HCT116 (cell line): ENCODE results near the gene OR5A2. TPM values are rescaled to one million over a fixed set of nuclear protein-coding genes. Genes with fewer than 3 reads are reported as not detected.

Source experiments
- total RNA-seq: library from RNA; stranded (reverse); gene quantifications from one replicate; pipeline ENCODE4 v1.2.1, GENCODE V29; 2021; ENCODE audit not compliant: unreplicated experiment

OR5A2 gene
- total RNA-seq, 1 experiment from 2014 or later, result not detected

Other genes with a start within 250 kb of the OR5A2 start
- 0.07 TPM for gene MPEG1, start 213.5 kb downstream of the OR5A2 start, total RNA-seq
- gene OR5AN1, start 67.5 kb downstream of the OR5A2 start, total RNA-seq, result not detected
- gene OR5A1, start 10.1 kb upstream of the OR5A2 start, total RNA-seq, result not detected
- gene OR4D6, start 30.5 kb upstream of the OR5A2 start, total RNA-seq, result not detected
- not detected for gene OR4D10, start 46.9 kb upstream of the OR5A2 start, total RNA-seq
- gene OR4D11, start 77.2 kb upstream of the OR5A2 start, total RNA-seq, result not detected
- not detected for gene OR4D9, start 85.1 kb upstream of the OR5A2 start, total RNA-seq
- 43.8 TPM for gene OSBP, start 189.4 kb upstream of the OR5A2 start, total RNA-seq
- 37.6 TPM for gene PATL1, start 242.6 kb upstream of the OR5A2 start, total RNA-seq